ENCODE data around the gene WEE2.

WEE2 gene

DNA sequence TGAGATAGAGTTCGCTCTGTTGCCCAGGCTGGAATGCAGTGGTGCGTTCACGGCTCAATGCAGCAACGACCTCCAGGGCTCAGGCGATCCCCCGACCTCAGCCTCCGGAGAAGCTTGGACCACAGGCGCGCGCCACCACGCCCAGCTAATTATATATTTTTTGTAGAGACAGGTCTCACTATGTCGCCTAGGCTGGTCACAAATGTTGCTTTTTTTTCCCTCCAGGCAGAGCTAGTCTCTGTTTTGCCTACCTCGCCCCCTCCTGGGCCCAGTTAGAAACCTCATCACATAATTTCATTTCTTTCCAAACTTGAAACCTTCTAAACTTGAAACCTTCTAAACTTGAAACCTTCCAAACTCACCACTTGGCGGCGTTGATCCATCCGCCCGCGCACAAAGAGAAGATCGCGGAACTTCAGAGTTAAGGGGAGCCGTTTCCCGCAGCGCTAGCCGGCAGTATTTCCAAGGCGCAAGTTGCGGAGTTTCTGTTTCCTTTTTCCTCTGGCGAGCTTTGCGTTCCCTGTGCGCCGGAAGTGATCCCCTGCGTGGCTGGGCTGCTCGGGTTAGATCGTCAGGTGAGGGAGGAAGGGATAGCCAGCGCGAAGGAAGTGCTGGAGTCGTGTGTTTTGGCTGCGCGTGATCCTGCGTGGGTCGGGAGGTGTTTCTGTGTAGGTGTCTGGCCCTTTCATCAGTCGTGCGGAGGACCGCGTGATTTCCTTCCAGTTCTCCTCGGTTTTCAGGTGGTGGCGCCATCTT lies 29.9 kb downstream of the WEE2 start, which contains the start of gene SSBP1:
Gene SSBP1, plus strand, starts transcription at position 523 of the 756 bp plus-strand sequence. CDS start 809 bp downstream, outside the sequence.
- peak within 1 kb of the TSS; percentile 89 for H3K4me2 ChIP-seq (ENCODE audit: low read depth, low read length, poor library complexity, severe bottlenecking)
- H3K27ac ChIP-seq (ENCODE audit: low read depth, low read length), result peak within 1 kb of the TSS; percentile 68
- no peaks in the 10 kb centered on the region for H3K9me3 ChIP-seq (ENCODE audit: insufficient read depth, low read length)
- H3K9ac ChIP-seq (ENCODE audit: low read length), result peak within 1 kb of the TSS; percentile 74
- H4K20me1 ChIP-seq (ENCODE audit: low read depth, low read length), result 0 out of 2 replicates have a peak, but pooled peaks cover 4% of the 10 kb centered on the region
- no peaks in the 10 kb centered on the region for H3K9me2 ChIP-seq (replicated peaks; ENCODE audit: insufficient read depth, low read length)
- H3K4me3 ChIP-seq (ENCODE audit: insufficient read depth, low read length, poor library complexity, severe bottlenecking), result peak within 1 kb of the TSS; percentile 85
- H3K36me3 ChIP-seq (ENCODE audit: low read length), result peaks cover 18% of the 10 kb centered on the region
- peak within 1 kb of the TSS; percentile 89 for H2AFZ ChIP-seq (ENCODE audit: low read depth, low read length, severe bottlenecking)
- no peaks in the 10 kb centered on the region for H3K27me3 ChIP-seq (ENCODE audit: low read length)
- TF ChIP-seq CTCF (IDR thresholded peaks at IDR 0.05; ENCODE audit: insufficient read depth, low read length, poor library complexity, severe bottlenecking) (peak; percentile 91), EZH2phosphoT487 (conservative IDR thresholded peaks at IDR 0.05; ENCODE audit: low read length) (no peak)
- peaks cover 42% of the 10 kb centered on the region for H3K79me2 ChIP-seq (ENCODE audit: insufficient read depth, low read length)
- H3F3A ChIP-seq (ENCODE audit: insufficient read depth), result peaks cover 3% of the 10 kb centered on the region; the same call in 1 of the 2 replicates

DNA sequence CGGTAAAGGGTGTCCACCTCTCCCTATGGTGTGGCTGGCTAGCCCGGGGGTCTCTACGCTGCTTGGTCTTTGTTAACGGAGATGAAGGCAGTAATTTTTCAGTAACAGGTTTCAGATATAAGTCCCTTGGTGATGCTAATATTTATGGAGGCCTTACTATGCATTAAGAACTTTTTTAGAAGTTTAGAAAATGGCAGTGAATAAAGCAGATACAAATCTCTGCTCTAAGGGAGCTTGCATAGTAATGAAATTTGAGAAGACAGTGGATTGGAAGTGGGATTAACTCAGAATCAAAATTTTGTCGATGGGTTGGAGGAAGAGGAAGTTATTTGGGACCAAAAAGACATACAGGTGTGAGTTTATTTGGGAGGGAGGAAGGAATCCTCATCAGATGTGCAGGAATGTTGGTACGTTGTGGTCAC lies 30.4 kb downstream of the WEE2 start:
- H3K27me3 ChIP-seq (ENCODE audit: low read length), result no peaks in the 10 kb centered on the region
- peak overlapping the region; percentile 40 for H3K27ac ChIP-seq (ENCODE audit: low read depth, low read length)
- peaks cover 3% of the 10 kb centered on the region; the same call in 1 of the 2 replicates for H3F3A ChIP-seq (ENCODE audit: insufficient read depth)
- H3K9me3 ChIP-seq (ENCODE audit: insufficient read depth, low read length), result no peaks in the 10 kb centered on the region
- peak overlapping the region; percentile 31 for H2AFZ ChIP-seq (ENCODE audit: low read depth, low read length, severe bottlenecking)
- peaks cover 46% of the 10 kb centered on the region for H3K79me2 ChIP-seq (ENCODE audit: insufficient read depth, low read length)
- peak overlapping the region; percentile 74 for H3K9ac ChIP-seq (ENCODE audit: low read length)
- H3K9me2 ChIP-seq (replicated peaks; ENCODE audit: insufficient read depth, low read length), result no peaks in the 10 kb centered on the region
- H4K20me1 ChIP-seq (ENCODE audit: low read depth, low read length), result 0 out of 2 replicates have a peak, but pooled peaks cover 4% of the 10 kb centered on the region
- H3K4me3 ChIP-seq (ENCODE audit: insufficient read depth, low read length, poor library complexity, severe bottlenecking), result peak overlapping the region; percentile 85
- peaks cover 24% of the 10 kb centered on the region for H3K36me3 ChIP-seq (ENCODE audit: low read length)
- H3K4me2 ChIP-seq (ENCODE audit: low read depth, low read length, poor library complexity, severe bottlenecking), result peak overlapping the region; percentile 77
- TF ChIP-seq CTCF (IDR thresholded peaks at IDR 0.05; ENCODE audit: insufficient read depth, low read length, poor library complexity, severe bottlenecking) (no peak), EZH2phosphoT487 (conservative IDR thresholded peaks at IDR 0.05; ENCODE audit: low read length) (no peak)

GRCh38 chr7:141739250-141739649 lies 31.1 kb downstream of the WEE2 start:
- no peak for TF ChIP-seq CTCF (IDR thresholded peaks at IDR 0.05; ENCODE audit: insufficient read depth, low read length, poor library complexity, severe bottlenecking)
- no peak for TF ChIP-seq EZH2phosphoT487 (conservative IDR thresholded peaks at IDR 0.05; ENCODE audit: low read length)
- Histone ChIP-seq H4K20me1 (ENCODE audit: low read depth, low read length) (0 out of 2 replicates have a peak, but pooled peaks cover 4% of the 10 kb centered on the region), H3K27me3 (ENCODE audit: low read length) (no peaks in the 10 kb centered on the region), H3K9me3 (ENCODE audit: insufficient read depth, low read length) (no peaks in the 10 kb centered on the region), H3K4me3 (ENCODE audit: insufficient read depth, low read length, poor library complexity, severe bottlenecking) (peak overlapping the region; percentile 85), H3K9ac (ENCODE audit: low read length) (peak overlapping the region; percentile 74), H3K4me2 (ENCODE audit: low read depth, low read length, poor library complexity, severe bottlenecking) (peak overlapping the region; percentile 77), H3K27ac (ENCODE audit: low read depth, low read length) (no peak overlapping the region), H2AFZ (ENCODE audit: low read depth, low read length, severe bottlenecking) (no peak overlapping the region), H3K36me3 (ENCODE audit: low read length) (peaks cover 30% of the 10 kb centered on the region), H3F3A (ENCODE audit: insufficient read depth) (peaks cover 3% of the 10 kb centered on the region; the same call in 1 of the 2 replicates), H3K79me2 (ENCODE audit: insufficient read depth, low read length) (peaks cover 46% of the 10 kb centered on the region), H3K9me2 (replicated peaks; ENCODE audit: insufficient read depth, low read length) (no peaks in the 10 kb centered on the region)
